Suprapubic skin (tissue), 4 donors: Measurements from ENCODE around the gene HM13. TPM values are rescaled to one million over a fixed set of nuclear protein-coding genes. Genes with fewer than 3 reads are reported as not detected.
"Not testable (repeated sequence)": the region's sequence is repeated elsewhere in the genome, so short reads cannot be mapped to it uniquely, and the experiment has no call there.

ENCODE experiments used
- DNase-seq, 2 donors: peaks; one replicate each; pipeline ENCODE4 v3.0.0-alpha.2; 2019; ENCODE audit warnings: low spot score in 2 of 2
- H3K27ac ChIP-seq: fragments of 200-600 bp; sonication (generic); one replicate; pipeline ENCODE4 v1.5.1; 2019
- H3K27me3 ChIP-seq: fragments of 200-600 bp; sonication (generic); one replicate; pipeline ENCODE4 v1.5.1; 2019
- H3K36me3 ChIP-seq: fragments of 200-600 bp; sonication (generic); one replicate; pipeline ENCODE4 v1.5.1; 2019
- H3K4me1 ChIP-seq: fragments of 200-600 bp; sonication (generic); one replicate; pipeline ENCODE4 v1.5.1; 2019
- H3K4me3 ChIP-seq: fragments of 200-600 bp; sonication (generic); one replicate; pipeline ENCODE4 v1.5.1; 2019; ENCODE audit warnings: mild to moderate bottlenecking
- H3K9me3 ChIP-seq: fragments of 200-600 bp; sonication (generic); one replicate; pipeline ENCODE4 v1.5.1; 2019
- EP300 ChIP-seq: sonication (generic); formaldehyde crosslinking; IDR thresholded peaks from one replicate; pipeline ENCODE4 v1.6.1; 2017; ENCODE audit warnings: antibody characterized with exemption
- POLR2A ChIP-seq, 2 donors: fragments of 450-650 bp; IDR thresholded peaks; one replicate each; pipeline ENCODE4 v1.6.1; 2017; ENCODE audit warnings: antibody characterized with exemption in 2 of 2, mild to moderate bottlenecking in 2 of 2, moderate library complexity in 2 of 2
- POLR2AphosphoS5 ChIP-seq, 3 donors: sonication (generic); formaldehyde crosslinking; IDR thresholded peaks; one replicate each; pipeline ENCODE4 v1.6.1; 2017; ENCODE audit warnings: antibody characterized with exemption in 3 of 3
- WGBS: methylation state at CpG from one replicate; pipeline ENCODE4 v1.1.5; 2018; 5-methylcytosine and 5-hydroxymethylcytosine counted together
- total RNA-seq, 4 donors: library from RNA; depleted of rRNA; stranded (reverse); fragments of >200 nt; gene quantifications; one replicate each; pipeline ENCODE4 v1.1.0, GENCODE V29; 2016
- TF ChIP-seq, protein P1 (sequence below), 2 donors: fragments of 200-600 bp in 1 of 2; fragments of 450-650 bp in 1 of 2; sonication (generic) in 1 of 2; IDR thresholded peaks; one replicate each; pipeline ENCODE4 v1.5.1; 2016 to 2019; ENCODE audit warnings: antibody characterized with exemption in 2 of 2, mild to moderate bottlenecking in 1 of 2, moderate library complexity in 1 of 2

The HM13 gene
- 10 to 100 TPM; 44.3 to 59.7 (median 54.4) TPM for total RNA-seq

DNA sequence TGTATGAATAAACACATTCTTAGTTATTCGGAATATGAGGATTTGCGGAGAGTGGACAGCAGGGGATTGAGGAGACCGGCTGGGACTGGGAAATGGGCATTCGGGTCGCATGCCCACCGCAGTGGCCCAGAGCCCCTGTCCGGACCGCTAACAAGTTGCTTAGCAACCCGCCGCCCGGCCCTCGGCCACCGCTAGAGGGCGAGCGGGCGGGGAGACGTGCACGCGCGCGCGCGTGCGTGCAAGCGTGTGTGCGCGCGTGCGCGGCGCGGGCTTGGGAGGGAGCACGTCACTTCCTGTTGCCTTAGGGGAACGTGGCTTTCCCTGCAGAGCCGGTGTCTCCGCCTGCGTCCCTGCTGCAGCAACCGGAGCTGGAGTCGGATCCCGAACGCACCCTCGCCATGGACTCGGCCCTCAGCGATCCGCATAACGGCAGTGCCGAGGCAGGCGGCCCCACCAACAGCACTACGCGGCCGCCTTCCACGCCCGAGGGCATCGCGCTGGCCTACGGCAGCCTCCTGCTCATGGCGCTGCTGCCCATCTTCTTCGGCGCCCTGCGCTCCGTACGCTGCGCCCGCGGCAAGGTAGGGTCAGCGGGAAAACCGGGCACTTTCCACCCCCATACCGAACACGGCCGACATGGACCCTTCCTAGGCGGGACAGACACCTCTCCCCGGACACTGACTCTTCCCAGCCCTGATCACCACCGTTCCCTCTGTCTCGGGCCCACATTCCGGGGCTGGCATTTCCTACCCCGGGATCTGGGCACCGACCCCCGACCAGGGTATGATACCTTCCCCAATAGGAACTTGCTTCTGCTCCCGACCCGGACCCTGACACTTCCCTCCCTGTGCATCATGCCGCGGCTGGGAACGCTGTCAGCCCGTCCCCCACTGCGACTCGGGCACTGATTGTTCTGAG is at the start of gene HM13:
Gene HM13, plus strand, starts transcription at position 289 of the 918 bp plus-strand sequence. Its CDS starts 110 bp downstream, at position 399.
- under 1% methylated on average over 30 of the region's 86 CpGs for WGBS
- TF ChIP-seq POLR2A (IDR thresholded peaks at IDR 0.05): peak in 1 of 2 donors; percentile 50
- no peak for TF ChIP-seq EP300
- TF ChIP-seq, protein P1, sequence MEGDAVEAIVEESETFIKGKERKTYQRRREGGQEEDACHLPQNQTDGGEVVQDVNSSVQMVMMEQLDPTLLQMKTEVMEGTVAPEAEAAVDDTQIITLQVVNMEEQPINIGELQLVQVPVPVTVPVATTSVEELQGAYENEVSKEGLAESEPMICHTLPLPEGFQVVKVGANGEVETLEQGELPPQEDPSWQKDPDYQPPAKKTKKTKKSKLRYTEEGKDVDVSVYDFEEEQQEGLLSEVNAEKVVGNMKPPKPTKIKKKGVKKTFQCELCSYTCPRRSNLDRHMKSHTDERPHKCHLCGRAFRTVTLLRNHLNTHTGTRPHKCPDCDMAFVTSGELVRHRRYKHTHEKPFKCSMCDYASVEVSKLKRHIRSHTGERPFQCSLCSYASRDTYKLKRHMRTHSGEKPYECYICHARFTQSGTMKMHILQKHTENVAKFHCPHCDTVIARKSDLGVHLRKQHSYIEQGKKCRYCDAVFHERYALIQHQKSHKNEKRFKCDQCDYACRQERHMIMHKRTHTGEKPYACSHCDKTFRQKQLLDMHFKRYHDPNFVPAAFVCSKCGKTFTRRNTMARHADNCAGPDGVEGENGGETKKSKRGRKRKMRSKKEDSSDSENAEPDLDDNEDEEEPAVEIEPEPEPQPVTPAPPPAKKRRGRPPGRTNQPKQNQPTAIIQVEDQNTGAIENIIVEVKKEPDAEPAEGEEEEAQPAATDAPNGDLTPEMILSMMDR (IDR thresholded peaks at IDR 0.05): peak; percentile 96 to 98
- peak in 2 of 3 donors; percentile 50 to 84 for TF ChIP-seq POLR2AphosphoS5 (IDR thresholded peaks at IDR 0.05)
- Histone ChIP-seq H3K4me3 (peak within 1 kb of the TSS; percentile 97), H3K9me3 (no peaks in the 10 kb centered on the region), H3K27me3 (no peaks in the 10 kb centered on the region), H3K4me1 (peaks cover 37% of the 10 kb centered on the region), H3K36me3 (no peaks in the 10 kb centered on the region), H3K27ac (peak within 1 kb of the TSS; percentile 83)
- DNase-seq: peak; percentile 94

GRCh38 chr20:31470946-31471345 is 43.3 kb upstream of the HM13 start:
- not testable (repeated sequence) for H3K27ac ChIP-seq, DNase-seq, H3K9me3 ChIP-seq, H3K27me3 ChIP-seq, H3K36me3 ChIP-seq, H3K4me3 ChIP-seq
- no CpG with 5 or more reads among the region's 33 CpGs for WGBS
- peaks cover 23% of the 10 kb centered on the region for H3K4me1 ChIP-seq

DNA sequence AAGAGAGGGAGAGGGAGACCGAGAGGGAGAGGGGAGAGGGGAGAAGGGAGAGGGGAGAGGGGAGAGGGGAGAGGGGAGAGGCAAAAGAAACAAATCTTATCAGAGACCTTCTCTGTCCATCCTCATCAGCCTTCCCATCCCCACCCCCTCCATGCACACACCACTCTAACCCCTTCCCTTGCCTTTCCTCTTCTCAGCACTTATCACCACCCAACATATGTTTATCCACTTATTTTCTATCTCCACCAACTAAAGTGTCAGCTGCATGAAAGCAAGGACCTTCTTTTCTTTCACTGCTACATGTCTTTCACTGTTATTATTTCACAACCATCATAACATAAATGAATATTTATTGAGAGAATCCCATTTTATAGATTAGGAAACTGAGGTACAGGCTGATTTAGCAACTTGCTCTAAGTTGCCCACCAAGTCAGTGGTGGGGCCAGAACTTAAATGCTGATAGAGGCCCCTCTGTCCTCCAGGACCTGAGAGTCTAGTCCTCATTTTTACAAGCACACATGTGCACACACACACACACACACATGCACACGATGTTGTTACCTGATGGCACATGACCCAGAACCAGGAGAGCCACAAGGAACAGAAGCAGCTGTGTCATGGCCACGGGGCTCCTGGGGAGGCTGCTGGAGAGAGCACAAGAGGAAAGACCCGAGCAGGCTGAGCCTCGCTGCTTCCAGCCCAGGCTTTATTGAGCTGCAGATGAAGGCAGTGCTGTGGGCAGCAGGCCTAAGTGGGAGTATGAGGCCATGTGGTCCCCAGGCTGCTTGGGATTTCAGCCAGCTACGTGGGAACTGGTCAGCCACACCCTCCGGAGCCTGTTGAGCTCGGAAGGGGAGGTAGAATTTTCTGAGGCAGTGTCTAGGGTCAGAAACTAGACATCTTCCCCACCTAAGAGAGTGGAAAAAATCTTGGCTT is 41.6 kb upstream of the HM13 start:
- no peaks in the 10 kb centered on the region for H3K36me3 ChIP-seq
- TF ChIP-seq, protein P1 (IDR thresholded peaks at IDR 0.05): no peak
- TF ChIP-seq POLR2AphosphoS5 (IDR thresholded peaks at IDR 0.05) (no peak), POLR2A (IDR thresholded peaks at IDR 0.05) (no peak), EP300 (no peak)
- no peak for DNase-seq
- no peak overlapping the region for H3K4me3 ChIP-seq
- peaks cover 16% of the 10 kb centered on the region for H3K27me3 ChIP-seq
- H3K27ac ChIP-seq: no peak overlapping the region
- 58% methylated on average over 4 of the region's 8 CpGs for WGBS
- no peaks in the 10 kb centered on the region for H3K9me3 ChIP-seq
- H3K4me1 ChIP-seq: peaks cover 24% of the 10 kb centered on the region

DNA sequence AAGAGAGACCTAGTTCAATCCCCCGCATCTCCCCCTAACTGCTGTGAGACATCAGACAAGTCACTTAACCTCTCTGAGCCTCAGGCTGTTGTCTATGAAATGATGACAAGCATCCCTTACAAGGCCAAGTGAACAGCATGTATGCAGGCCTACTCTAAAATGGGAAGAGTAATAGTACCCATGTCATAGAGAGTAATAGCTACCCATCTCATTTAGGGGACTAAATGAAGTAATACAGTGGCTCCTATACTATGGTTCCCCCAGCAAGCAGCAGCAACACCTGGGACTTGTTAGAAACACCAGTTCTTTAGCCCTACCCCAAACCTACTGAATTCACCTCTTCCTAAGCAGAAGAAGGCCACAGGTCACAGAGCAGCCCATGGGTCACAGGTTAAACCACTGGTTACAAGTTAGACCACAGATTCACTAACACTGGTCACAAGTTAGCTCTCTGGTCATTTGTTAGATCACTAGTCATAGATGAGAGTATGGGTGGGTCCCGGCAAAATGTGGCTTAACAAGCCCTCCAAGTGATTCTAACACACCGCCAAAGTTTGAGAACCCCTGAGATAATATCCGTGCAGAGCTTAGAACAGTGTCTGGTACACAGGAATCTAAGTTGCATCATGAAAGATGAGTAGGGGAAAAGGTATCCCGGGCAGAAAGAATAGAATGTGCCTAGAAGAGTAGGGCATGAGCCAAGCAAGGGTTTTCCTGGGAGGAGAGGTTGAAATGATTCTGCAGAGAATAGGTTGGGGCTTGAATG is 40.7 kb upstream of the HM13 start:
- DNase-seq: no peak
- no peaks in the 10 kb centered on the region for H3K9me3 ChIP-seq
- H3K4me3 ChIP-seq: no peak overlapping the region
- WGBS: 93% methylated on average over 5 of the region's 5 CpGs
- H3K27me3 ChIP-seq: peaks cover 16% of the 10 kb centered on the region
- H3K4me1 ChIP-seq: peaks cover 24% of the 10 kb centered on the region
- H3K36me3 ChIP-seq: no peaks in the 10 kb centered on the region
- no peak overlapping the region for H3K27ac ChIP-seq
- TF ChIP-seq EP300: no peak
- TF ChIP-seq, protein P1 (IDR thresholded peaks at IDR 0.05): no peak
- TF ChIP-seq POLR2A (IDR thresholded peaks at IDR 0.05): no peak
- TF ChIP-seq POLR2AphosphoS5 (IDR thresholded peaks at IDR 0.05): no peak

DNA sequence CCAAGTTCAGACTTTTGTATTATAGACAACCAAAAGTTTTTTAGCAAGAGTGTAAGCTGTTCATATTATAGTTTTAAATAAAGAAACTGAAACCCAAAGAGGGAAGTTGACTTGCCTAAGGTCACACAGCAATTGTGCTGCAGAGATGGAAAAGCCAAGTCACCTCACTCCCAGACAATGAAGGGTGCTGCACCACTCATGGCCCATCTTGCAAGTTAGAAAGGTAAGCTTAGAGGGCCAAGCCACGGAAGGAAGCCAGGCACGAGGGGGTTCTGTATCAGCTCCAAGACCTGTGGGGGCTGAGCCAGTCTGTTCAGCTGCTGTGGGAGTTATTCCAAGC is 40.2 kb upstream of the HM13 start:
- Histone ChIP-seq H3K4me3 (no peak overlapping the region), H3K4me1 (peaks cover 24% of the 10 kb centered on the region), H3K9me3 (no peaks in the 10 kb centered on the region), H3K36me3 (no peaks in the 10 kb centered on the region), H3K27me3 (peaks cover 16% of the 10 kb centered on the region), H3K27ac (no peak overlapping the region)
- TF ChIP-seq POLR2AphosphoS5 (IDR thresholded peaks at IDR 0.05) (no peak), POLR2A (IDR thresholded peaks at IDR 0.05) (no peak), EP300 (no peak)
- TF ChIP-seq, protein P1 (IDR thresholded peaks at IDR 0.05): no peak
- no CpG with 5 or more reads among the region's 2 CpGs for WGBS
- DNase-seq: no peak
